Measurements from ENCODE around the gene GAS7. TPM values are rescaled to one million over a fixed set of nuclear protein-coding genes. Genes with fewer than 3 reads are reported as not detected.

GAS7 gene
- total RNA-seq, 2 donors from 2014 or later: 115 to 119 TPM

- DNase-seq (no peak), ATAC-seq (no peak)
- intact Hi-C loops (cut with DNase I): no loop called here
These were observed 7.3 kb upstream of the GAS7 start for GRCh38 chr17:10205549-10206185.

GRCh38 chr17:10201680-10202079 lies 3.3 kb upstream of the GAS7 start:
- no peak for DNase-seq
- intact Hi-C loops (cut with DNase I): no loop called here
- ATAC-seq: no peak

GRCh38 chr17:10200645-10201044 lies 2.2 kb upstream of the GAS7 start:
- ATAC-seq: no peak
- no peak for DNase-seq
- intact Hi-C loops (cut with DNase I): no loop called here

GRCh38 chr17:10200016-10200415 lies 1.6 kb upstream of the GAS7 start:
- DNase-seq: no peak
- ATAC-seq: peak in 1 of 2 donors; percentile 19
- intact Hi-C loops (cut with DNase I): no loop called here

GRCh38 chr17:10197721-10198508 lies 491 bp downstream of the GAS7 start:
- DNase-seq (peak; percentile 42), ATAC-seq (peak; percentile 42)
- intact Hi-C loops (cut with DNase I): no loop called here

GRCh38 chr17:10197362-10197720 lies 1.1 kb downstream of the GAS7 start:
- ATAC-seq (peak; percentile 13 to 16), DNase-seq (no peak)
- intact Hi-C loops (cut with DNase I): no loop called here

- ATAC-seq (no peak), DNase-seq (no peak)
- intact Hi-C loops (cut with DNase I): no loop called here
These were observed 1.5 kb downstream of the GAS7 start for GRCh38 chr17:10196941-10197340.

GRCh38 chr17:10196384-10196895 lies 2.0 kb downstream of the GAS7 start:
- DNase-seq (no peak), ATAC-seq (no peak)
- intact Hi-C loops (cut with DNase I): no loop called here

- ATAC-seq: no peak
- intact Hi-C loops (cut with DNase I): no loop called here
- no peak for DNase-seq
These were observed 3.2 kb downstream of the GAS7 start for GRCh38 chr17:10195090-10195805.

GRCh38 chr17:10193632-10194031 lies 4.8 kb downstream of the GAS7 start:
- no peak for ATAC-seq
- DNase-seq: no peak
- intact Hi-C loops (cut with DNase I): no loop called here

- peak; percentile 53 to 56 for ATAC-seq
- DNase-seq: no peak
- intact Hi-C loops (cut with DNase I): no loop called here
These were observed 5.4 kb downstream of the GAS7 start for GRCh38 chr17:10192972-10193371.

GRCh38 chr17:10192461-10192860 lies 5.9 kb downstream of the GAS7 start:
- intact Hi-C loops (cut with DNase I): no loop called here
- DNase-seq: no peak
- ATAC-seq: no peak

- intact Hi-C loops (cut with DNase I): no loop called here
- ATAC-seq (no peak), DNase-seq (no peak)
These were observed 10.9 kb downstream of the GAS7 start for GRCh38 chr17:10187456-10187855.

- no peak for DNase-seq
- ATAC-seq: no peak
- intact Hi-C loops (cut with DNase I): no loop called here
These were observed 11.5 kb downstream of the GAS7 start for GRCh38 chr17:10186771-10187410.

GRCh38 chr17:10183931-10184930 lies 14.2 kb downstream of the GAS7 start:
- DNase-seq: no peak
- intact Hi-C loops (cut with DNase I): no loop called here
- no peak for ATAC-seq

GRCh38 chr17:10182785-10183184 lies 15.6 kb downstream of the GAS7 start:
- intact Hi-C loops (cut with DNase I): no loop called here
- DNase-seq (no peak), ATAC-seq (no peak)

GRCh38 chr17:10178506-10178991 lies 19.9 kb downstream of the GAS7 start:
- intact Hi-C loops (cut with DNase I): no loop called here
- ATAC-seq: peak in 1 of 2 donors; percentile 60
- no peak for DNase-seq

GRCh38 chr17:10177913-10178505 lies 20.4 kb downstream of the GAS7 start:
- ATAC-seq (peak; percentile 23 to 50), DNase-seq (no peak)
- intact Hi-C loops (cut with DNase I): no loop called here

Data from left cardiac atrium (tissue), 4 donors.